ENCODE results near the gene ABCC1.

DNA sequence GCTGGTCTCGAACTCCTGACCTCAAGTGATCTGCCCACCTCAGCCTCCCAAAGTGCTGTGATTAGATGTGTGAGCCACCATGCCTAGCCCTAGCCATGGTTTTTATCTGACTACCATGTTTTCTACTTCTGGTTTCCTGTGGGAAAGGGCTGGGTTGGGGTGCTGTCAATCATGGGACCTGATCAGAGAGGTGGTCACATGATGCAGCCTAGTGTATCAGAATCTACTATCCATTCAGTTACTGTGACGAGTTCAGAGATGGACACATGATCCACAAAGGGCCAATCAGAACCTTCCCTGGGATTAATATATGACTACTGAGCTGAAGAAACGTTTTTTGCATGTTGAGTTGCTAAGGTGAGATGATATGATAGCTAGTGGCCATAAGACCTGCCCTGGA is 214.8 kb downstream of the ABCC1 start:
- no peak for TF ChIP-seq POLR2A (IDR thresholded peaks at IDR 0.05)
- TF ChIP-seq, protein P1, sequence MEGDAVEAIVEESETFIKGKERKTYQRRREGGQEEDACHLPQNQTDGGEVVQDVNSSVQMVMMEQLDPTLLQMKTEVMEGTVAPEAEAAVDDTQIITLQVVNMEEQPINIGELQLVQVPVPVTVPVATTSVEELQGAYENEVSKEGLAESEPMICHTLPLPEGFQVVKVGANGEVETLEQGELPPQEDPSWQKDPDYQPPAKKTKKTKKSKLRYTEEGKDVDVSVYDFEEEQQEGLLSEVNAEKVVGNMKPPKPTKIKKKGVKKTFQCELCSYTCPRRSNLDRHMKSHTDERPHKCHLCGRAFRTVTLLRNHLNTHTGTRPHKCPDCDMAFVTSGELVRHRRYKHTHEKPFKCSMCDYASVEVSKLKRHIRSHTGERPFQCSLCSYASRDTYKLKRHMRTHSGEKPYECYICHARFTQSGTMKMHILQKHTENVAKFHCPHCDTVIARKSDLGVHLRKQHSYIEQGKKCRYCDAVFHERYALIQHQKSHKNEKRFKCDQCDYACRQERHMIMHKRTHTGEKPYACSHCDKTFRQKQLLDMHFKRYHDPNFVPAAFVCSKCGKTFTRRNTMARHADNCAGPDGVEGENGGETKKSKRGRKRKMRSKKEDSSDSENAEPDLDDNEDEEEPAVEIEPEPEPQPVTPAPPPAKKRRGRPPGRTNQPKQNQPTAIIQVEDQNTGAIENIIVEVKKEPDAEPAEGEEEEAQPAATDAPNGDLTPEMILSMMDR (IDR thresholded peaks at IDR 0.05): no peak

Measured in adrenal gland (tissue), 5 donors.